Heart left ventricle (tissue), 13 donors: ENCODE data around the gene ZFAND6.
"Not testable (repeated sequence)": the region's sequence is repeated elsewhere in the genome, so short reads cannot be mapped to it uniquely, and the experiment has no call there.

Experiments used
- CTCF ChIP-seq, 12 donors: fragments of 200-600 bp; sonication (generic) in 4 of 12; IDR thresholded peaks; one replicate each; pipeline versions ENCODE4 v1.5.0 to v1.8.0; 2018 to 2022; ENCODE audit warnings: antibody characterized with exemption in 12 of 12, mild to moderate bottlenecking in 5 of 12
- POLR2A ChIP-seq, 2 donors: fragments of 450-650 bp; IDR thresholded peaks; one replicate each; pipeline ENCODE4 v1.6.1; 2017; ENCODE audit warnings: antibody characterized with exemption in 2 of 2, mild to moderate bottlenecking in 2 of 2, moderate library complexity in 2 of 2
- donor health status: ischemic (EF 13 %, LVEDD 7.1; RV severe dilation, severe dysfunction).
- donor health status: DM: no; HTN: yes; CAD: no.
- donor health status: DM: no; HTN: no; CAD: no.
- donor health status: ischemic (EF 25% LVEDD 6.9; RV normal size, moderate dysfunction).
- donor health status: ischemic (EF 25% LVEDD 5.7; RV mildly dilated, moderate dysfunction).
- donor health status: ischemic (EF 35%, LVEDD 5.7; RV mildly dilated, moderate dysfunction).
- donor health status: nonischemic (EF 11% LVEDD 7.7; RV severe dilation, severe dysfunction).
- donor health status: DM: yes; HTN: yes; CAD: no.
- donor health status: PGD.
- donor health status: ischemic (EF 29% LVEDD 5.4; RV normal size, mild dysfunction).
- donor health status: nonischemic (EF 23%, LVEDD 6.1; RV moderate dilation, normal function).

- not testable (repeated sequence) for TF ChIP-seq CTCF, POLR2A (IDR thresholded peaks at IDR 0.05)
Observed at GRCh38 chr15:80017139-80017538, 42.3 kb upstream of the ZFAND6 start.
